IPS-18c (cell line): ENCODE measurements around the gene ASTN1.
A peak's percentile ranks its signal among the peaks of the same experiment; 100 is the strongest.

ENCODE experiments used
- H3K4me3 ChIP-seq: 2 replicates; pipeline ENCODE4 v1.7.0; 2013; ENCODE audit warnings: low read depth, mild to moderate bottlenecking, low read length, moderate library complexity; ENCODE audit not compliant: insufficient read depth
- H3K9me3 ChIP-seq: one replicate; pipeline ENCODE4 v1.6.1; 2013; ENCODE audit warnings: mild to moderate bottlenecking, low read length, moderate library complexity; ENCODE audit not compliant: control insufficient read depth, insufficient read depth

Gene ASTN1

DNA sequence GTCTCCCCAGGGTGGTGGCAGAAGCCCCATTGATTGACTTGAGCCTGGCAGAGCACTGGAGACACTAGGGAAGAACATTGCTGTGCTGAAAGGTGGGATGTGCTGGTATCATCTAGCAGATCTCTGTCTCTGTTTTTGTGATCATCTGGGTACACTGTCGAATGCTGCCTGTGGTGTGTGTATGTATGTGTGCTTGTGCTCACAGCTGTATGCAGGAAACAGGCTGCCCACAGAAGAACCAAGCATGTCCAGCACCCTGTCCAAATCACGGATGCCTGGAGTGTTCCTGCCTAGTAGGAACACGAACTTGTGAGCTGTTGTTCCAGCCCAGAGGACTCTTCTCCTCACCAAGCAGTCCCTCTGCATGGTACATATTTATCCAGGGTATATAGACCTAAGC, 7.8 kb upstream of the ASTN1 start:
- Histone ChIP-seq H3K9me3 (no peaks in the 10 kb centered on the region), H3K4me3 (no peak overlapping the region)

DNA sequence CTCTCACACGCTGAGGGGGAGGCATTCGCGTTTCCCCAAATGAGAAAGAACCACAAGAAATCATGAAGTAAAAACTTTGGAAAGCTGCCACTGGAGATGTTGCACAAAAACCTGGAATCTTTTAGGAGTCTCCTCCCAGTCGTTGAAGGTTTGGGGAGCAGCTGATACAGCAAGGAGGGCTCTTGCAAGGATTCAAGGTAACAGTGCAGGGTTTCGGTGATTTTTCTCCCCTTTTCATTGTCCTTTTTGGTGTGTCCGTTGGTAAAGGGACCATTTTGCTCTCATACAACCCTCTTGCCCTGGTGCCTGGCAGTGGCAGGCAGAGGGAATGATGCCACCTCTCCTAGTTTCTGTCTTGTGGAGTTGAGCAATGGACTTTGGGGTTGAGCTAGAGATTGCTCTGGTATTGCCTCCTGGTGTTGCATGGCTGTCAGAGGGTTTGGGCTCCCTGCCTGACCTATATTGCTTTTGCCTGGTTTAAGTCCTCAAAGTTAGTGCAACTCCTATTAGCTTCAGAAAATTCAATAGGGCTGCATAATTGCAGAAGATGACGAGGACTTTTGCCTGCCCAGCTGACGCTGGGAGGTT, 7.1 kb upstream of the ASTN1 start:
- peak overlapping the region; percentile 70 for H3K4me3 ChIP-seq
- no peaks in the 10 kb centered on the region for H3K9me3 ChIP-seq

GRCh38 chr1:177170756-177171535, 6.4 kb upstream of the ASTN1 start, which contains the start of gene BRINP2:
Gene BRINP2 (plus strand): TSS chr1:177170958. CDS start chr1:177229877, 58,919 bp downstream.
- Histone ChIP-seq H3K4me3 (peak within 1 kb of the TSS; percentile 70), H3K9me3 (no peaks in the 10 kb centered on the region)

- Histone ChIP-seq H3K9me3 (no peaks in the 10 kb centered on the region), H3K4me3 (peak overlapping the region; percentile 70; the same call in 1 of the 2 replicates)
These were observed 542 bp upstream of the ASTN1 start for GRCh38 chr1:177165069-177165439.

- Histone ChIP-seq H3K4me3 (peak overlapping the region; percentile 70), H3K9me3 (no peaks in the 10 kb centered on the region)
These were observed 600 bp downstream of the ASTN1 start for GRCh38 chr1:177163844-177164379.

- H3K9me3 ChIP-seq, result no peaks in the 10 kb centered on the region
- H3K4me3 ChIP-seq, result no peak overlapping the region
These were observed 2.3 kb downstream of the ASTN1 start for GRCh38 chr1:177162243-177162642.

GRCh38 chr1:177146499-177146898, 18.0 kb downstream of the ASTN1 start:
- Histone ChIP-seq H3K9me3 (no peaks in the 10 kb centered on the region), H3K4me3 (no peak overlapping the region)

GRCh38 chr1:177145106-177146070, 19.1 kb downstream of the ASTN1 start:
- no peaks in the 10 kb centered on the region for H3K9me3 ChIP-seq
- H3K4me3 ChIP-seq, result no peak overlapping the region

DNA sequence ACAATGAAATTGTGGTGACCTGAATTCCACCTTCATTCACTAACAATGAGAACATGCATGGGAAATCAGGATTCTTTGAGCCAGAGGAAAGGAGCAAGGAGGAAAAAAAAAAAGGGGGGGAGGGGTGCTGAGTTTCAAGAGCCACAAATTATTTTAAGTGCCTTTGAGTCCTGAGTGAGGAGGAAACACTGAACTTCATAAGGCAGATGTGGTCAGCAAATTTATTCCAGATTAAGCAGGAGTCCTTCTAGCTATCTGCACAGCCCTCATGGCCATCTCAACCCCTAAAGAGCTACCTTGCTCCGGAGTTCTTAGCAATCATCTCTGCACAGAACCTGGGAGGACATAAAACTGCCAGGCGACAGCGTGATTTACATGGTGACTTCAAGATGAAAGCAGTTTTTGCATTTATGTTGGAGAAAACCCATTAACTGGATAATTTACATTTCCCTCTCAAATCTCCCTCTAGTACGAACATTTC, 21.7 kb downstream of the ASTN1 start:
- Histone ChIP-seq H3K9me3 (no peaks in the 10 kb centered on the region), H3K4me3 (no peak overlapping the region)

DNA sequence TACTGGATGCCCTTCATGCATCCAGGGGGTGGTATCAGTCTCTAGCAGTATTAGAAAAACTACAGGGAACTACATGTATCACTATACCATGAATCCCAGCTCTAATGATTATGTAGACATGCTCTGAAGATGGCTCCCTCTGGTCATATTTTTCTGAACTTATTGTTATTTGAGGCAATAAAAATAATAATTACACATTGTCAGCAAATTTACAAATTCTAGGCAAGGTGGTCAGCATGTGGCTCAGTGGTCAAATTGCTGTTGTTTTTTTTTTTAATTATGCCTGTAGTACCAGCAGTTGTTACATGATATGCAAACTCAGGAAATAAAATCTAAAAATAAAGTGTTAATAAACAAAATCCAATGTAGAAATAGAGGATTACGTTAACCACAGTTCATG, 22.5 kb downstream of the ASTN1 start:
- Histone ChIP-seq H3K9me3 (no peaks in the 10 kb centered on the region), H3K4me3 (no peak overlapping the region)

DNA sequence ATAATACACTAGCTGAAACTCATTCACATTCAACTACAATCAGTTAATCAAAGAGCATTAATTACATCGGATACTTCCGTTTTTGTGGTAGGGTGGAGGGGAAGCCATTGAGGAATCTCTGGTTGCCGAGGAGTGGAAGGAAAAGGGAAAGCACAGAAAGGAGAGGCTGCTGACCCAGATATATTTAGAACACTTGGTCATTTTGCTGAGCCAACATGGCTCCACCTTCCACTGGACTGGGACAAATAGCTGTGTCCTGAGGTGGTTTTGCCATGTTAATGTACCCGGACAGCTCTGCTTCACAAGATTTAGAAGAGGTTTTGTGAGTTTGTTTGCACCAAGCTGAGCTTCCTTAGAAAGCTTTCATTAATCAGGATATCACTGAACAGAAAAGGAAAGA, 26.2 kb downstream of the ASTN1 start:
- H3K9me3 ChIP-seq, result no peaks in the 10 kb centered on the region
- no peak overlapping the region for H3K4me3 ChIP-seq

GRCh38 chr1:177137814-177138213, 26.7 kb downstream of the ASTN1 start:
- H3K9me3 ChIP-seq, result no peaks in the 10 kb centered on the region
- H3K4me3 ChIP-seq, result no peak overlapping the region

GRCh38 chr1:177135250-177135649, 29.3 kb downstream of the ASTN1 start:
- H3K9me3 ChIP-seq, result no peaks in the 10 kb centered on the region
- H3K4me3 ChIP-seq, result no peak overlapping the region

DNA sequence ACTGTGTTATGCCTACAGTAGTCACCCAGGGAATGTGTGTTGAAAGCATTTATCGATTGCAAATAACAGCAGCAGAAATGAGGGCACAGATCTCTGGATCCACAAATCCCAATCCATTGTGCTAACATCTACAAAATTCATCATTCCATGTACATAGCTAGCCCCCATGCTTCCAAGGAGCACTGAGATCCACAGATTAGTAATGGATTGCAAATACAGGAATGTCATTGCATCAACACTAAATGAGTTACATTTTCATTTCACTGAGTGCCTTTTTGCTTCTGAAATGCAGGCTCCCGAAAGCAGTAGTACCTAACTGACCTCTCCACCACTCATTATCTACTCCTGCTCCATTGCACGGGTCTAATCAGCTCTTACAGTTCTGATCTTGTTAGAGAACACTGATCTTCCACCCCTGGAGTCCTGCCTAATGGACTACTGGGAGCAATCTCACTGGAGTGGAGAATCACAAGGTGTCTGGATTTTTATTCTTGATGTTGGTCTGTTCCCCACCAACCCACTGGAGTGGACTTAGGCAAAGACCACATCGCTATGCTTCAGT, 30.5 kb downstream of the ASTN1 start:
- Histone ChIP-seq H3K9me3 (no peaks in the 10 kb centered on the region), H3K4me3 (no peak overlapping the region)

GRCh38 chr1:177132141-177132540, 32.4 kb downstream of the ASTN1 start:
- Histone ChIP-seq H3K9me3 (no peaks in the 10 kb centered on the region), H3K4me3 (no peak overlapping the region)

- H3K9me3 ChIP-seq, result no peaks in the 10 kb centered on the region
- H3K4me3 ChIP-seq, result no peak overlapping the region
These were observed 32.8 kb downstream of the ASTN1 start for GRCh38 chr1:177131723-177132122.

DNA sequence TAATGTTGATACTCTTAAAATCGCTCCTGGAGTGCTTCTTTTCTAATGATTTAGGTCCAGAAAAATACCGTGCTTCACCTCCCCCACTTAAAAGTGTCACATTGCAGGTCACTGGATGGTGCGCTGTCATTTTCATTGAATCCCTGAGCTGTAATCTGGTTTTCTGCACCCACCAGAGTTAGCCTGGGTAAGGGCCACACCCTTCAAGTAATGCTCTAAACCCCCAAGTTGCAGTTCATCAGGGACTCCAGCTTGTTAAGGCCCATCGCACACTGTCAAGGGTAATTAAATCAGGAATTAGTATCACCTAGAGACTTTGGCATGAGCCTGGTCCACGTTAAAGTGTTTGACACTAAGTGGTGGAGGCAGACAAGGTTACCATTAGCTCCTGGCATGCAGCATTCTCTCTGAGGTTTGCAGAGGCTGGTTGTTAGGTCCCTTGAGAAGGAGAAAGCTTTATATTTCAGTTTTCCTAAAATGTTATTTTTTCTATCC, 34.0 kb downstream of the ASTN1 start:
- Histone ChIP-seq H3K4me3 (no peak overlapping the region), H3K9me3 (no peaks in the 10 kb centered on the region)
